Pancreas (tissue), 10 donors: ENCODE results near the gene SHISA7. TPM values are rescaled to one million over a fixed set of nuclear protein-coding genes. Genes with fewer than 3 reads are reported as not detected.

Experiments used
- ATAC-seq, 4 donors: fragments of 200-7000 bp; cut with Tn5 transposase; one replicate each; pipeline versions ENCODE4 v1.8.0 to v1.9.1; 2020; ENCODE audit warnings: mild to moderate bottlenecking in 4 of 4, moderate library complexity in 4 of 4
- DNase-seq, 6 donors: peaks; one replicate each; pipeline ENCODE4 v3.0.0-alpha.2; 2020
- FAIRE-seq: peaks from 2 replicates; lab custom pipeline; 2012; peaks lifted over from hg19 to GRCh38; lab: Jason Lieb, UNC
- H3K27ac ChIP-seq, 4 donors: fragments of 200-600 bp; sonication (generic); 1 replicate in 3 of 4; 2 replicates in 1 of 4; pipeline versions ENCODE4 v1.5.0 to v1.8.0; 2020
- H3K27me3 ChIP-seq, 4 donors: fragments of 200-600 bp; one replicate each; pipeline ENCODE4 v1.8.0; 2021
- H3K36me3 ChIP-seq, 3 donors: fragments of 200-600 bp; sonication (generic) in 1 of 3; one replicate each; pipeline versions ENCODE4 v1.5.0 to v1.8.0; 2020 to 2021
- H3K4me1 ChIP-seq, 3 donors: fragments of 200-600 bp; one replicate each; pipeline ENCODE4 v1.8.0; 2021
- H3K4me3 ChIP-seq, 4 donors: fragments of 200-600 bp; sonication (generic) in 2 of 4; one replicate each; pipeline versions ENCODE4 v1.5.0 to v1.8.0; 2020 to 2021
- H3K9me3 ChIP-seq, 4 donors: fragments of 200-600 bp; one replicate each; pipeline ENCODE4 v1.8.0; 2021
- WGBS, 2 donors: extraction: QIAGEN DNeasy Blood & Tissue Kit; methylation state at CpG; one replicate each; pipeline ENCODE4 v1.1.7; 2013; 5-methylcytosine and 5-hydroxymethylcytosine counted together
- intact Hi-C, 3 donors: fragments of 100-400 bp; cut with DNase I; formaldehyde crosslinking; loops; one replicate each; pipeline versions ENCODE4 v1.11.1 to v1.14.2; 2022
- polyA plus RNA-seq, 2 donors: library from polyadenylated mRNA; stranded (reverse); fragments of 200-250 nt; gene quantifications; one replicate each; pipeline ENCODE4 v1.2.3, GENCODE V29; 2013
- total RNA-seq, 6 donors: library from RNA; stranded (reverse); fragmentation: NEBNext Ultra II Directional in 4 of 6; extraction: Animal tissue kit (Norgen Biotek cat#: 25700) in 4 of 6; gene quantifications; one replicate each; pipeline versions ENCODE4 v1.2.1 to v1.2.4, GENCODE V29; 2021 to 2023
- TF ChIP-seq, protein P1 (sequence below), 4 donors: fragments of 200-600 bp; sonication (generic) in 3 of 4; IDR thresholded peaks; one replicate each; pipeline versions ENCODE4 v1.5.0 to v1.8.0; 2021; ENCODE audit warnings: antibody characterized with exemption in 4 of 4
- donor health status: healthy with polysubstance abuse.
- donor health status: DM: no; HTN: no; CAD: no; lungs with moderate emphysema.
- donor health status: DM: no; HTN: no; CAD: no.
- donor health status: control.
- donor health status: control.
- donor health status: Bipolar disorder and iron deficiency.
- donor health status: DM: yes; HTN: yes; CAD: no.
- donor health status: DM: no; HTN: no; CAD: no.
- donor health status: DM: no; HTN: no; CAD: no.
- donor health status: DM: yes; HTN: yes; CAD: no.

SHISA7 gene
- total and polyA plus RNA-seq, 8 donors: 0.04 to 0.33 (median 0.06) TPM; not detected in 3

DNA sequence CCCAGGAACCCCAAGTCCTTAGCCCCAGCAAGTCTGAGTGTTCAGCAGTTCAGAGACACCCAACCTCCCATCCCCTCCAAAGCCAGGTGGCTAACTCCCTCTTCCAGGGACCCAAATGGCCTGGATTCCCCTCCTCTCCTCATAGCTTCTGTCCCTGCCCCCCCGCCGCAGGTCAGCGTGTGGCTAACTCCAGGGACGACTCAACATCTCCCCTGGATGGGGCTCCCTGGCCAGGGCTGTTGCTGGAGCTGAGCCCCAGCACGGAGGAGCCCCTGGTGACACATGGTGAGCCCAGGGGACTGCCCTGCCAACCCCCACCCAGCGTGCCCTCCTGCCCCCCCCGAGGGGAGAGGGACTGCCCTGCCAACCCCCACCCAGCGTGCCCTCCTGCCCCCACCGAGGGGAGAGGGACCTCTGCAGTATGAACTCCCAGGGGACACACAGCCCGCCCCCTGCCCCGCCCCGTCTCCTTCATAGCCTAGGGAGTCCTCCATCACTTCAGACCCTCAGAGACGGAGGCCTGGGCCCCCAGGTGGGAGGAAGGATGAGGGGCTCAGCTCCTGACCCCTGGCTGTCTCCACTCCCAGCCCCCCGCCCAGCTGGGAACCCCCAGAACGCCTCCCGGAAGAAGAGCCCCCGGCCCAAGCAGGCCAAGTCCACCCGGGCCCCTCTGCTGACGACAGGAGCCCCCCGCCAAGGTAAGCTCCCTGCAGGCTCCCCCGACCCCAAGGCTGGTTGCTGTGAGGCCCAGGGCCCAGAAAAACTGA lies 46.8 kb upstream of the SHISA7 start:
- no peak overlapping the region for H3K4me3 ChIP-seq
- no peaks in the 10 kb centered on the region for H3K36me3 ChIP-seq
- DNase-seq (peak in 1 of 6 donors; percentile 36), FAIRE-seq (no peak), ATAC-seq (no peak)
- peaks cover 0 to 4% (median 0%) of the 10 kb centered on the region in 4 donors for H3K27me3 ChIP-seq
- TF ChIP-seq, protein P1, sequence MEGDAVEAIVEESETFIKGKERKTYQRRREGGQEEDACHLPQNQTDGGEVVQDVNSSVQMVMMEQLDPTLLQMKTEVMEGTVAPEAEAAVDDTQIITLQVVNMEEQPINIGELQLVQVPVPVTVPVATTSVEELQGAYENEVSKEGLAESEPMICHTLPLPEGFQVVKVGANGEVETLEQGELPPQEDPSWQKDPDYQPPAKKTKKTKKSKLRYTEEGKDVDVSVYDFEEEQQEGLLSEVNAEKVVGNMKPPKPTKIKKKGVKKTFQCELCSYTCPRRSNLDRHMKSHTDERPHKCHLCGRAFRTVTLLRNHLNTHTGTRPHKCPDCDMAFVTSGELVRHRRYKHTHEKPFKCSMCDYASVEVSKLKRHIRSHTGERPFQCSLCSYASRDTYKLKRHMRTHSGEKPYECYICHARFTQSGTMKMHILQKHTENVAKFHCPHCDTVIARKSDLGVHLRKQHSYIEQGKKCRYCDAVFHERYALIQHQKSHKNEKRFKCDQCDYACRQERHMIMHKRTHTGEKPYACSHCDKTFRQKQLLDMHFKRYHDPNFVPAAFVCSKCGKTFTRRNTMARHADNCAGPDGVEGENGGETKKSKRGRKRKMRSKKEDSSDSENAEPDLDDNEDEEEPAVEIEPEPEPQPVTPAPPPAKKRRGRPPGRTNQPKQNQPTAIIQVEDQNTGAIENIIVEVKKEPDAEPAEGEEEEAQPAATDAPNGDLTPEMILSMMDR (IDR thresholded peaks at IDR 0.05): no peak
- intact Hi-C loops: no loop called here
- H3K4me1 ChIP-seq: peaks cover 0 to 2% (median 0%) of the 10 kb centered on the region in 3 donors
- 44 to 55% methylated on average over 18 to 21 of the region's 21 CpGs for WGBS, 2 donors
- no peaks in the 10 kb centered on the region for H3K9me3 ChIP-seq
- no peak overlapping the region for H3K27ac ChIP-seq

DNA sequence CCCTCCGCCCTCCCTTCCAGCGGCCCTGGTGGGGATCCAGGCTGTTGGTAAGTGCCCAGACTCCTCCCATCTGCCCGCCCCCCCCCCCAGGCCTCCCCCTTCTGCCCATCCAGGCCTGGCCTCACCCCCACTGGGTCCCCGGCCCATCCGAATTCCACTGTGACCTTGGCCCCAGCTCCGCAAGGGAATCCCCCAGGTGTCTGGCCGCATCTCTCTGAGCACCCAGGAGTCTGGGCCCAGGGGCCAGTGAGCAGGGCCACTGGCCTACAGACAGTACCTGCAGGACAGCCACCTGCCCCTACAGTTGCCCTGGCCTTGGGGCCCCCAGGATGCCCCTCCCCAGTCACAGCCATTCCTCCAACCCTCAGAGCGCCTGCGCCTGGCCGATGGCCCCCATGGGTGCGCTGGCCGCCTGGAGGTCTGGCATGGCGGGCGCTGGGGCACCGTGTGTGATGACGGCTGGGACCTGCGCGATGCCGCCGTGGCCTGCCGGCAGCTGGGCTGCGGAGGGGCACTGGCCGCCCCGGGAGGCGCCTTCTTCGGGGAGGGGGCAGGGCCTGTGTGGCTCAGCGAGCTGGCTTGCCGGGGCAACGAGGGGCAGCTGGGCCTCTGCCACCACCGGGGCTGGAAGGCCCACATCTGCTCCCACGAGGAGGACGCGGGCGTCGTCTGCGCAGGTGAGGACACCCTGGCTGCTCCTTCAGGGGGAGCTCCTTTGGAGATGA lies 46.0 kb upstream of the SHISA7 start:
- no peaks in the 10 kb centered on the region for H3K9me3 ChIP-seq
- peaks cover 7 to 8% (median 7%) of the 10 kb centered on the region in 3 donors for H3K4me1 ChIP-seq
- no peak overlapping the region for H3K27ac ChIP-seq
- FAIRE-seq (no peak), DNase-seq (peak in 2 of 6 donors; percentile 32 to 64), ATAC-seq (no peak)
- H3K27me3 ChIP-seq: peaks cover 0 to 4% (median 0%) of the 10 kb centered on the region in 4 donors
- TF ChIP-seq, protein P1 (IDR thresholded peaks at IDR 0.05): no peak
- H3K4me3 ChIP-seq: no peak overlapping the region
- intact Hi-C loops: no loop called here
- H3K36me3 ChIP-seq: no peaks in the 10 kb centered on the region
- WGBS, 2 donors: 38 to 41% methylated on average over 23 to 35 of the region's 36 CpGs

DNA sequence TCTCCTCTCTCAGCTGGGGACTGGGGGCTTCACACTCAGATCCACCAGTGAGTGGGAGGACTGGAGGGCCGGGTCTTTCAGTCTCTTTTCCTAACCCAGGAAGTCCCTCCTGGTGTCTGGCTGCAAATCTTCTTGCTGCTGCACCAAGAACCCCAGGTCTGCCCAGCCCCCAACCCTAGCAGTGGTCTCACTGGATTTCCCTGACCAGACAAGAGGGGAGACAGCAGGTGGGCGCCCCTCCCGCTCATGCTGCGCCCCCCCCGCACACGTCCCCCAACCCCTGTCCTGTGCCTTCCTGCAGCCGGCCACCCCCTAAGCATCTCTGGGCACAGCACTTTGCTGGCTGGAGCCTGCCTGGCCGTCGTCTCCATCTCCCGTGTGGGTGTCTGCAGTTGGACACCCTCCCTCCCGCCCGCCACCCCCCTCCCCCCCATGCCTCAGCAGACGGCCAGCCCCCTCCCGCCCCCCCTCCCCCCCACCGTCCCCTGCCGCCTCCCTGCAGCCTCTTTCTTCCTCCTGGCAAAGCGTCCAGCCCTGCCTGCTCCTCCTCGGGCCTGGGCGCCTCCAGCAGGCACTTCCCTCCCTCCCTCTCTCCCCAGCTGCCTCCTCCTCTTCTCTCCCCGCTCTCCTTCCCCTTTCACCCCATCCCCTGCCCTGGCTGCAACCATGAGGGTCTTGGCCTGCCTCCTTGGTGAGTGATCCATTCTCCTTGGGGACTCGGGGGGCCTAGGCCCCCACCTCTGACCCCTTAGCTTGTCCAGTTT lies 45.0 kb upstream of the SHISA7 start, which contains the start of gene SSC5D:
Gene SSC5D, plus strand, starts transcription at position 513 of the 764 bp plus-strand sequence. Its CDS starts 154 bp downstream, at position 667.
- WGBS, 2 donors: 15% methylated on average over 9 to 19 of the region's 21 CpGs
- TF ChIP-seq, protein P1 (IDR thresholded peaks at IDR 0.05): no peak
- intact Hi-C loops: no loop called here
- DNase-seq: peak in 1 of 6 donors; percentile 40
- H3K9me3 ChIP-seq: no peaks in the 10 kb centered on the region
- H3K27ac ChIP-seq: peak within 1 kb of the TSS in 2 of 4 donors; percentile 28 to 47
- no peak for FAIRE-seq
- H3K27me3 ChIP-seq: peaks cover 0 to 4% (median 0%) of the 10 kb centered on the region in 4 donors
- H3K4me3 ChIP-seq: no peak within 1 kb of the TSS
- no peak for ATAC-seq
- H3K36me3 ChIP-seq: no peaks in the 10 kb centered on the region
- peaks cover 8 to 9% (median 9%) of the 10 kb centered on the region in 3 donors for H3K4me1 ChIP-seq

DNA sequence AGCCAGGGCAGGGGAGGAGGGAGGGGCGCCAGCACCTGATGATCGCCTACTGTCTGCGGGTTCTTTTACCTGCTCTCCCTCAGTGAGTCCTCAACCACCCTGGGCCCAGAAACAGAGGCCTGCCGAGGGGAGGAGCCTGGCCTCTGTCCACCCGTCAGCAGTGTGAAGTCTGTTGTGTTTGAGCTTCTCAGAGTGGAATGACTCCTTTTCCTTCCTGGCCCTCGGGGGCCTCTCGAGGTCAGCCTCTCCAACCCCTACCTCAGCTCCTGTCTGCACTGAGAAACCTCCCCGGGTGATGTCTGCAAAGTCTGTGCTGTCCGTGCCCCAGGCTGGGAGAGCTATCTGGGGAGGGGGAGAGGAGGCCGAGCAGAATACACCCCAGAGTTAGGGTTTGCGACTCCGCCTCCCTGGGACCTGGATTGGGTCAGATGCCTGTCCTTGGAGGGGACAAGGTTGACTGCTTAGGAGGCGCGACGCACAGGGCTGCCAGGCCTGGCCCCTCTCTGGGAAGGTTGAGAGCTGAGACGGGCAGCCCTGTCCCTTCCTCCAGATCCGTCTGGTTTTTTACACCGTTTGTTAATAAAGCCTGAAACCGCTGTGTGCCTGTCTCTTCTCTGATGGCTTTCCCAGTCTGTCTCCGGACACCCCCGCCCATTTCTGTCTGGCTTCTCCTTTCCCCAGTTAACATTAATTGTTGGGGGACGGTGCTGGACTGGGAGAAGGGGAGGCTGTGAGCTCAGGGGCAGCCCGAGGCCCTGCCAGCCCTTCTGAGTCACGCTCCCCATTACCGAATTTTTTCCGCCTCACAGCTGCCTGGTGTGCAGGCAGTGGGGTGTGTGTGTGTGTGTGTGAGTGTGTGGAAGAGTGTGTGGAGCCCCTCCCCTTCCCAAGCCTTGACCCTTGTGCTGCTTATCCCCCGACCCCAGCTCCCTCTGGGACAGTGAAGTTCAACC lies 44.1 kb upstream of the SHISA7 start:
- FAIRE-seq (no peak), ATAC-seq (peak in 3 of 4 donors; percentile 25 to 63 (median 39)), DNase-seq (peak in 2 of 6 donors; percentile 52 to 69)
- Histone ChIP-seq H3K4me1 (peaks cover 8 to 9% (median 9%) of the 10 kb centered on the region in 3 donors), H3K27me3 (peaks cover 0 to 4% (median 0%) of the 10 kb centered on the region in 4 donors), H3K4me3 (no peak overlapping the region), H3K9me3 (no peaks in the 10 kb centered on the region), H3K36me3 (peaks cover 0 to 6% (median 0%) of the 10 kb centered on the region in 3 donors), H3K27ac (peak overlapping the region in 2 of 4 donors; percentile 28 to 47)
- TF ChIP-seq, protein P1 (IDR thresholded peaks at IDR 0.05): no peak
- WGBS, 2 donors: 38 to 43% methylated on average over 27 of the region's 27 CpGs
- intact Hi-C loops: no loop called here
